Mucosa of descending colon (tissue), 3 donors: ENCODE data around the gene CUL4A. TPM values are rescaled to one million over a fixed set of nuclear protein-coding genes. Genes with fewer than 3 reads are reported as not detected.

Source experiments
- ATAC-seq: fragments of 200-7000 bp; cut with Tn5 transposase; one replicate; pipeline ENCODE4 v1.9.1; 2020; ENCODE audit warnings: mild to moderate bottlenecking, moderate library complexity
- DNase-seq, 3 donors: peaks; one replicate each; pipeline ENCODE4 v3.0.0-alpha.2; 2020
- H3K36me3 ChIP-seq: fragments of 200-600 bp; one replicate; pipeline ENCODE4 v1.8.0; 2021; ENCODE audit warnings: low read depth, mild to moderate bottlenecking
- H3K4me1 ChIP-seq: fragments of 200-600 bp; one replicate; pipeline ENCODE4 v1.8.0; 2021; ENCODE audit warnings: low read depth, mild to moderate bottlenecking
- H3K4me3 ChIP-seq: fragments of 200-600 bp; one replicate; pipeline ENCODE4 v1.8.0; 2021; ENCODE audit warnings: mild to moderate bottlenecking
- H3K9me3 ChIP-seq: fragments of 200-600 bp; one replicate; pipeline ENCODE4 v1.8.0; 2021; ENCODE audit warnings: mild to moderate bottlenecking
- intact Hi-C, 2 donors: fragments of 100-400 bp; cut with DNase I in 1 of 2; cut with micrococcal nuclease in 1 of 2; formaldehyde crosslinking; loops; one replicate each; pipeline versions ENCODE4 v1.11.0 to v1.11.1; 2022; cut with DNase I, micrococcal nuclease
- total RNA-seq, 3 donors: library from RNA; stranded (reverse); fragmentation: NEBNext Ultra II Directional in 2 of 3; extraction: Animal tissue kit (Norgen Biotek cat#: 25700) in 2 of 3; gene quantifications; one replicate each; pipeline versions ENCODE4 v1.2.1 to v1.2.4, GENCODE V29; 2021 to 2023
- TF ChIP-seq, protein P1 (sequence below): fragments of 200-600 bp; IDR thresholded peaks from one replicate; pipeline ENCODE4 v1.8.0; 2022; ENCODE audit warnings: antibody characterized with exemption, mild to moderate bottlenecking
- donor health status: DM: no; HTN: no; CAD: no; lungs with moderate emphysema.
- donor health status: DM: no; HTN: no; CAD: no.
- donor health status: DM: no; HTN: yes; CAD: no.

Gene CUL4A
- total RNA-seq, 3 donors from 2014 or later, result 57.2 to 71.8 (median 59.8) TPM

DNA sequence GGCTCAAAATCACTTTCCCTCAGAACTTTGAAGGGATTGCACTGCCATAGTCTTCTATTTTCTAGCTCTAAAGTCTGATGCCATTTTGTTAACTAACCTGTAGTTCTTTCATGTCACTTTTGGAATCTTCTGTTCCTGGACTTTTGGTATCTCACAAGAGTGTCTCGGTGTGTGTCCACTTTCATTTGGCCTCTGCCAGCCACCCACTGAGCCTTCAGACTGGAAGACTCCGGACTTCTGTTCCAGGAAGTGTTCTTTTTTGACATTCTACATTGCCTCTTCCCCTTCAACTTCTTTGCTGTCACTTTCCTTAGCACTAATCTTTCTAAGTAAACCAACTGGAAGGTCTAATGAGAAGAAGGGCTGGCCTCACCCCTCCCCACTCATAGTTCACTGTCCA lies 62.6 kb downstream of the CUL4A start:
- DNase-seq, result no peak
- intact Hi-C loops, result no loop called here
- H3K4me1 ChIP-seq, result no peaks in the 10 kb centered on the region
- H3K9me3 ChIP-seq, result no peaks in the 10 kb centered on the region
- TF ChIP-seq, protein P1, sequence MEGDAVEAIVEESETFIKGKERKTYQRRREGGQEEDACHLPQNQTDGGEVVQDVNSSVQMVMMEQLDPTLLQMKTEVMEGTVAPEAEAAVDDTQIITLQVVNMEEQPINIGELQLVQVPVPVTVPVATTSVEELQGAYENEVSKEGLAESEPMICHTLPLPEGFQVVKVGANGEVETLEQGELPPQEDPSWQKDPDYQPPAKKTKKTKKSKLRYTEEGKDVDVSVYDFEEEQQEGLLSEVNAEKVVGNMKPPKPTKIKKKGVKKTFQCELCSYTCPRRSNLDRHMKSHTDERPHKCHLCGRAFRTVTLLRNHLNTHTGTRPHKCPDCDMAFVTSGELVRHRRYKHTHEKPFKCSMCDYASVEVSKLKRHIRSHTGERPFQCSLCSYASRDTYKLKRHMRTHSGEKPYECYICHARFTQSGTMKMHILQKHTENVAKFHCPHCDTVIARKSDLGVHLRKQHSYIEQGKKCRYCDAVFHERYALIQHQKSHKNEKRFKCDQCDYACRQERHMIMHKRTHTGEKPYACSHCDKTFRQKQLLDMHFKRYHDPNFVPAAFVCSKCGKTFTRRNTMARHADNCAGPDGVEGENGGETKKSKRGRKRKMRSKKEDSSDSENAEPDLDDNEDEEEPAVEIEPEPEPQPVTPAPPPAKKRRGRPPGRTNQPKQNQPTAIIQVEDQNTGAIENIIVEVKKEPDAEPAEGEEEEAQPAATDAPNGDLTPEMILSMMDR, result no peak
- H3K4me3 ChIP-seq, result no peak overlapping the region
- H3K36me3 ChIP-seq, result no peaks in the 10 kb centered on the region
- ATAC-seq, result no peak

DNA sequence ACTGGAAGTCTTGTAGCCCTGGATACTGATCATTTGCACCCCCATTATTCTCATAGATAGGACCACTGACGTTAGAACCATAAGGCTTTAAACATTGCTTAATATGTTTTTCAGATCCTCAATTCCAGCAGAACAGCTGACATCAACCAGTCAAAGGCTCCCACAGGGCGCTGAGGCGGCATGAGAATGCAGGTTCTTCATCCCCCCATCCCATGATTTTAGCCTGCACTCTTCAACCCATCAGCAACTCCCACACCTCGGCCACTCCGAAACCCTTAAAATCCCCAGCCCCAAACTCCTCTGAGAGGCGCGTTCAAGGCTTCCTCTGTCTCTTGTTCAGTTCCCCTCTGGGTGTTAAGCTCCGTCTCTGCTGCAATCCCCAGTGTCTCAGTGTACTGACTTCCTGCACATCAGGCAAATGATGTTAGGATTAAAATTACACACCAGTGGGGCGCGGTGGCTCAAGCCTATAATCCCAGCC lies 63.3 kb downstream of the CUL4A start:
- intact Hi-C loops, result no loop called here
- Histone ChIP-seq H3K4me1 (no peaks in the 10 kb centered on the region), H3K4me3 (no peak overlapping the region), H3K9me3 (no peaks in the 10 kb centered on the region), H3K36me3 (no peaks in the 10 kb centered on the region)
- ATAC-seq, result no peak
- TF ChIP-seq, protein P1, result no peak
- DNase-seq, result no peak

DNA sequence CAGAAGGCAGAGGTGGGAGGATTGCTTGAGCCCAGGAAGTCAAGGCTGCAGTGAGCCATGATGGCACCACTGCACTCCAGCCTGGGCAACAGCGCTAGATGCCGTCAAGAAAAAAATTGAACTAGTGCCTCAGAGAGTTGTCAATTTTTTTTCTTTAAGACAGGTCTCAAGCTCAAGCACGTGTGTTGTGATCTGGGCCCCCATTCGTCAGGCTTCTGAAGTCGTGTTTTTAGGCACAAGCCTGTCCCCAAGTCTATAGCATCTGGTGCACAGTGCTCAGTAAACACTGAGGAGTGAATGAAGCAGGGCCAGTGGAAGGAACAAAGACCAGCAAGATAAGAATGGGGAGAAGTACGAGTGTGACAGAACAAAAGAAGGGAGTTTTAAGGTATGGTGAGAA lies 63.9 kb downstream of the CUL4A start:
- TF ChIP-seq, protein P1, result no peak
- Histone ChIP-seq H3K4me1 (no peaks in the 10 kb centered on the region), H3K9me3 (no peaks in the 10 kb centered on the region), H3K4me3 (no peak overlapping the region), H3K36me3 (no peaks in the 10 kb centered on the region)
- ATAC-seq (no peak), DNase-seq (no peak)
- intact Hi-C loops, result no loop called here

DNA sequence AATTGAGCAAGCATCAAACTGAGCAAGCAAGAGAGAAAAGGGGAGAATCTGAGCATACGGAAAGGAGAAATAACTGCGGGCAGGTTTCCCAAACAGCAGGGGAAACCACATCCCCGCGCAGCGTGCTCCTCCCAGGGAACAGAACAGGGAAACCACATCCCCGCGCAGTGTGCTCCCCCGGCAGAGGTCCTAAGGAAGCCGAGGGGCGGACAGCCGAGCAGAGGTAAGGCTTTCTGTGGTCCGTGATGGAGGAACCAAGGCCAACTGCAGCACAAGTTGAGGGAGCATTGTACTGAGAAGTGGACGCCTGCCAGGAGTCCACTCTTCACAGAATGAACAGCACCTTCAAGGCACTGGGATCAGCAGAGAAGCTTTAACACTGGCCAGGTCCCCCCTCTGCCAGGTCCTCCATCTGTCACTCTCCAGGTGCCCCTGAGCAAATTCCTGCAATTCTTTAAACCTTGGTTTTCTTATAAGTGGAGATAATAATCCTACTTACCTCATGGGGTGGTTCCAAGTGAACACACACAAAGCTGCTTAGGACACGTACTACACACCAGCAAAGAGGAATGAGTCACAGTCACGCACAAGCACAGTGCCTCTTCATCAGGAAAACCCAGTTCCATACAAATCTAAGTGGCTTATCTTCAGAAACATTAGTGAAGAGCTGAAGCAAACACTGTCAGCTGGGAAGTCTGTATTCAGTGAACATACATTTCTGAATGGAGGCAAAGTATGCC lies 64.6 kb downstream of the CUL4A start:
- peak; percentile 9 for ATAC-seq
- intact Hi-C loops, result no loop called here
- no peaks in the 10 kb centered on the region for H3K36me3 ChIP-seq
- no peaks in the 10 kb centered on the region for H3K9me3 ChIP-seq
- no peak for DNase-seq
- TF ChIP-seq, protein P1, result no peak
- H3K4me3 ChIP-seq, result no peak overlapping the region
- H3K4me1 ChIP-seq, result no peaks in the 10 kb centered on the region

DNA sequence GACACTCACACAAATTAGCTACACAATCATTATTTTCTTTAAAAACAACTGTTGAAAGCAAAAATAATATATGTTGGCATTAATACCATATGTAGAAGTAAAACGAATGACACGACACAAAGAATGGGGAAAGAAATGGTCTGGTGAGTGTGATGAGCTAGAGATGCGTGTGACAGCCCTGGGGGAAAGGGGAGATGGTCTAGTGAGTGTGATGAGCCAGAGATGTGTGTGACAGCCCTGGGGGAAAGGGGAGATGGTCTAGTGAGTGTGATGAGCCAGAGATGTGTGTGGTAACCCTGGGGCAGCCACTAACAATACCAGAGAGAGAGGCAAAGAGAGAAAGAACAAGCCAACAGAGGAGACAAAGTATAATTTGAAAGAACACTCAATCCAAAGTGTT lies 65.3 kb downstream of the CUL4A start:
- H3K9me3 ChIP-seq, result no peaks in the 10 kb centered on the region
- TF ChIP-seq, protein P1, result no peak
- intact Hi-C loops, result no loop called here
- no peaks in the 10 kb centered on the region for H3K36me3 ChIP-seq
- H3K4me1 ChIP-seq, result no peaks in the 10 kb centered on the region
- no peak for DNase-seq
- ATAC-seq, result no peak
- H3K4me3 ChIP-seq, result no peak overlapping the region
